ENCODE results near the gene PKLR.
"Not testable (repeated sequence)": the region's sequence is repeated elsewhere in the genome, so short reads cannot be mapped to it uniquely, and the experiment has no call there.

Gene PKLR

GRCh38 chr1:155255243-155256007 lies 45.8 kb downstream of the PKLR start, which contains the start of gene ENTREP3:
ENTREP3 (minus strand) TSS chr1:155255483; CDS start chr1:155254877, 606 bp downstream.
- peak; percentile 59 for DNase-seq (ENCODE audit: low read depth)

DNA sequence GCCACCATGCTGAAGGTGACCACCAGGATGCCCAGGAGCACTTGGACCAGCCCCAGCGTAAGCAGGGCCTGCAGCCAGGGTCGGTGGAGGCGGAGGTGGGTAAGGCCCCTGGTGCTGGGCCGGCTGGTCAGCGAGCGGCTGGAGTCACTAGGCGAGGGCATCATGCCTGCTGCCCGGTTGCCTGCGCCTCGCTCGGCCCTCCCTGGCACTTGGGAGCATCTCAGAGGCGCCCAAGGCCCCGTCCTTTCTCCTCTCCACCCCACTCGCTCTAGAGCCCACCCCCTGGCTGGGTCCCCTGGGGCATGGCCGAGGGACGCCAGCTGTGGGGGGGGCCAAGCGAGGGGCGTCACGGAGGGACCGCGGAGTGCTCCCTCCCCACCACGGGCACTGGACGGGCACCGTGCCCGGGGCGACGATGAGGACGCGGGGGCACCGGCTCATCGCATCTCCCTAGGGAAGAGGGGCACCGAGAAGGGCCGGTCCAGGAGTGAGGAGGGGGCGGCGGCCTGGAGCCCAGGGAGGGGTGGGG lies 46.5 kb downstream of the PKLR start:
- DNase-seq (ENCODE audit: low read depth), result no peak

DNA sequence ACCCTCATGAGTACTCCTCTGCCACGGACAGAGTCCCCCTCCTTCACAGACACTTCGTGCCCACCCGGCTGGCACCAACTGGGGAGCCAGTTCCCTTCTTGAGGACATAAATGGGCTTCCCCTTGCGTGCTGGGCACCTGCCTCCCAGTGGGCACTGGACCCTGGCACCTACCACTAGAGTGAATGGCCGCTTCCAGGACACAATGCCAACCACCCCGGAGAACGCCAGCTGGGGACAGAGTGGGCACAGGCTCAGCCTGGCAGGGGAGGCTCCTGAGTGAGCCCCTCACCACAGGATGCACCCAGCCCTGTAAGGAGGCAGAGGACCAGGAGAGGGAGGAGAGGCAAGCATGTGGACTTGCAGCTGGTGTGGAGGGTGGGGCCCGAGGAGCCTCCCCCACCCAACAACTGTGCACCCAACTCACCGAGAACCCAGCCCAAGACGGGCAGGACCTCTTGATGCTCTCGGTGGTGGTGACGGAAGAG lies 47.0 kb downstream of the PKLR start:
- no peak for DNase-seq (ENCODE audit: low read depth)

DNA sequence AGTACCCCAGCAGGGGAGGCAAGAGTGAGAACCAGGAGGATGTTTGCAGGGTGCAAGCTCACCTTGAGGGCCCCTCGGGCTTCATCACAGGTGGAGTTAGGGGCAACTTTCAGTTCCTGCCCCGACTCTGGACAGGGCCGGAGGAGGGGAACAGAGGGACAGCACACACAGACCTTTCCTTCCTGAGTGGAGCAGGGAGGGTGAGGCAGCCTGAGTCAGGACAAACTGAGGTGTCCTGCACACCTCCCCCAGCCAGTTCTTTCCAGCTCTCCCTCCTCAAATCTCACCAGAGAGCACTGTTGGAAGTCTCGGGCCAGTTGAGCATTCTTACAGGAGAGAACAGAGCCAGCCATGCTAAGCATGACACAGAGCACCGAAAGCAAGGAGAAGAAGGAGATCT lies 47.4 kb downstream of the PKLR start:
- DNase-seq (ENCODE audit: low read depth), result no peak

GRCh38 chr1:155253208-155253607 lies 48.0 kb downstream of the PKLR start:
- no peak for DNase-seq (ENCODE audit: low read depth)

DNA sequence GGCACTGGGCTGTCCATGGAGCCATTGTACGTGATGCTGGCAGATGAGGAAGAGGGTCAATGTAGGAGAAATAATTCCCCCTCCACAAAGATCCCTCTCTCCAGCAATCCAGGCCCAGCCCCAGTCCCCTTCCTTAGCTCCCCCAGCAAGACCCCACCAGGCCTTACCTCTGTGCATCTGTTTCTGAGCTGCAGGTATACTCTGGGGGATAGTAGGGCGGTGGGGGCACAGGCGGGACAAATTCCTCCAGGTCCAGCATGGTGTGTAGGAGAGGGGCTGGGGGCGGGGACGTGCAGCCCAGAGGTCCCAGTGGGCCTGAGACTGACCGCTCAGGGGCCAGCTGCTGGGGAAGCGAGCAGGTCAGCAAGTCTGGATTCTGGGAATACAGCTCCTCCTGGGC lies 49.7 kb downstream of the PKLR start:
- no peak for DNase-seq (ENCODE audit: low read depth)

DNA sequence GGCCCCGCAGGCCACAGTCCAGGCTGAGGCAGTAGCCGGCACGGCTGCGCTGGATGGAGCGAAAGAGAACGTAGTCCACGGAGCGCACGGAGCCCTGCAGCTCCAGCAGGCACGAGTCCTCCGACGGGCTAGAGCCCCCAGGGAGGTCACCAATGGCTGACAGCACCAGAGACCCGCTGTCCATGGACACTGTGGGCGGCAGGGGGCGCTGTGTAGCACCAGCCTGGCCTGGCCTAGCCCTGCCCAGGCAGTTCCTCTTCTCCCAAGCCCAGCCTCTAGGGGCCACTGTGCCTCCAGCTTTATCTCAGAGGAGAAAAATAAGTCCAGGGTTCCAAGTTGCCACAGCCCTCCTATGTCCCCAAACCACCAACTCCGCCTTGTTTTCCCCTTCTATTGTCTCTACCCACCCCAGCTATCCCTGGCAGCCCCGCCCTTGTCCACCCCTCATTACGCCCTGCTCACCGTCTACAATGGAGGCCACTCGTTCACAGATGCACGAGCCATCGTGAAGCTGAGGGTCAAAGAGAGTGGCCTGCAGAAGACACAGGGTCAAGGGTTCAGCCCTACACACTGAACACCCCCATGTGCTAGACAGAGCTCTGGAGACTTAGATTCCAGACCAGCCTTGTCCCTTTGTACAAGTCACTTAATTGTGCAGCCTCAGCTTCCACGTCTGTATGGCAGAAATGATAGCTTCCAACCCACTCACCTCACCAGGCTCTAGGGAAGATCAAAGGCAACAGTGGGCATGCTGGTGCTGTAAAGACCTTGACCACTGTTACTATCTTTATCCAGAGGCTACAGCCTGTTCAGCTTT lies 50.4 kb downstream of the PKLR start:
- DNase-seq (ENCODE audit: low read depth), result peak; percentile 98

- DNase-seq (ENCODE audit: low read depth), result no peak
Observed at GRCh38 chr1:155250246-155250632, 51.0 kb downstream of the PKLR start.

- no peak for DNase-seq (ENCODE audit: low read depth)
Observed at GRCh38 chr1:155247667-155248553, 53.3 kb downstream of the PKLR start.

DNA sequence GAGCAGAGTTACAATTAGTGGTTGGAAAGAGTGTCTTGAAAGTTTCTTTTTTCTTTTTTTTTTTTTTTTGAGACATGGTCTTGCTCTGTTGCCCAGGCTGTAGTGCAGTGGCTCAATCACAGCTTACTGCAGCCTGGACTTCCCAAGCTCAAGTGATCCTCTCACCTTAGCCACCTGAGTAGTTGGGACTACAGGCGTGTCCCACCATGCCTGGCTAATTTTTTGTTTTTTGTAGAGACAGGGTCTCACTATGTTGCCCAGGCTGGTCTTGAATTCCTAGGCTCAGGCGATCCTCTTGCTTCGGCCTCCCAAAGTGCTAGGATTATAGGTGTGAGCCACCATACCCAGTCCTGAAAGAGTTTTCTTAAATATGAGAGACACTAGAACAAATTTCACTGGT lies 54.4 kb downstream of the PKLR start:
- not testable (repeated sequence) for DNase-seq (ENCODE audit: low read depth)

- DNase-seq (ENCODE audit: low read depth), result no peak
Observed at GRCh38 chr1:155245163-155245524, 56.1 kb downstream of the PKLR start.

GRCh38 chr1:155244368-155245162 lies 56.7 kb downstream of the PKLR start:
- DNase-seq (ENCODE audit: low read depth), result peak; percentile 92

- no peak for DNase-seq (ENCODE audit: low read depth)
Observed at GRCh38 chr1:155242805-155243358, 58.4 kb downstream of the PKLR start.

- no peak for DNase-seq (ENCODE audit: low read depth)
Observed at GRCh38 chr1:155241841-155242264, 59.4 kb downstream of the PKLR start.

DNA sequence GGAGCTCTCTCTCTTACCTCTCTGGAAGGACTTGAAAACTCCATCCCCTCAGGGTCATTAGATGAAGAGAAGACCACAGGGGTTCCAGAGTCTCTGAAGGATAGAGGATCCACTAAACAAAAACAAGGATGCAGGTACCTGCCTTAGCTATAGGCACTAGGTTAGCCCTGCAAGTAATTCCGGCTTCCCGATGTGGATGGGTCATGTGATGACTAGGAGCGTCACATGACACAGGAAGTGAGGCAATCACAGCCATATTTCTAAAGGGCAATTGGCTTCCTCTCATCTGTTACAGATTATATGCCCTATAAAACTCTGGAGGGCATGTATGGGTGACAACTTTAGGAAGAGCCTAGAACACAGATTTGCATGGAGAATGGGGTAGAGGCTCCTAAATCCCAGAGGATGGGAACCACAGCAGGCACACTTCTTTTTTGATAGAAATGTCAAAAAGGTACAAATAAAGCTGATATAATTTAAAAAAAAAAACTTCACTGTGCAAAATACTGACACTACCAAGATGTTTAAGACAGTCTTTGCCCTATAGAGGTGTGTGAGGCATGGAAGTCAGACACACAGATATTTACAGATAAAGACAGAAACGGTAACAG lies 60.1 kb downstream of the PKLR start:
- peak; percentile 40 for DNase-seq (ENCODE audit: low read depth)
